K562 (cell line): Measurements from ENCODE around the gene KIR3DL2. TPM values are rescaled to one million over a fixed set of nuclear protein-coding genes. Genes with fewer than 3 reads are reported as not detected.

ENCODE experiments used
- ATAC-seq: fragments of 200-7000 bp; cut with Tn5 transposase; 3 replicates; pipeline ENCODE4 v1.9.1; 2020; ENCODE audit warnings: moderate library complexity
- BruUV-seq: library from RNA; stranded (reverse); fragments of 400-500 nt; replicated peaks from 2 replicates; lab custom pipeline; 2021; lab: Mats Ljungman, UMichigan
- CTCF ChIA-PET: fragments of 300-600 bp; formaldehyde crosslinking; extraction: SDS; loops from one replicate; lab custom pipeline; 2021; ENCODE audit warnings: low intra/inter-chr PET ratio; lab: Yijun Ruan, JAX
- POLR2A ChIA-PET: fragments of 300-600, 350-650 bp; sonication (Branson Sonifier 250); formaldehyde crosslinking; extraction: SDS; loops from one replicate; lab custom pipeline; 2021; ENCODE audit warnings: antibody characterized with exemption, inconsistent platforms; lab: Yijun Ruan, JAX
- DNase-seq, 4 experiments: peaks; one replicate each; pipeline versions ENCODE4 v3.0.0 to v3.0.0-alpha.2; 2011 to 2018; ENCODE audit warnings: low spot score in 3 of 4, mixed read lengths in 3 of 4; ENCODE audit errors: extremely low read depth in 1 of 4
- FAIRE-seq: peaks from 2 replicates; lab custom pipeline; 2011; peaks lifted over from hg19 to GRCh38; lab: Jason Lieb, UNC
- H2AFZ ChIP-seq: 2 replicates; pipeline ENCODE4 v1.6.0; 2011; ENCODE audit warnings: low read depth, low read length, control low read depth, inconsistent platforms
- H3K27ac ChIP-seq: fragments of 200-600 bp; 3 replicates; pipeline ENCODE4 v1.8.0; 2011; ENCODE audit warnings: low read depth, mild to moderate bottlenecking, control low read depth, inconsistent platforms, low read length, moderate library complexity, mixed read lengths; ENCODE audit errors: extremely low read depth
- H3K27me3 ChIP-seq, 2 experiments: fragments of 300-600 bp in 1 of 2; 2 replicates in 1 of 2; 3 replicates in 1 of 2; pipeline versions ENCODE4 v1.6.0 to v1.8.0; 2011; ENCODE audit warnings: inconsistent platforms in 2 of 2, low read length in 2 of 2, mild to moderate bottlenecking in 1 of 2, mixed read lengths in 1 of 2, moderate library complexity in 1 of 2; ENCODE audit not compliant: control insufficient read depth in 2 of 2, insufficient read depth in 2 of 2
- H3K36me3 ChIP-seq: fragments of 300-600 bp; 3 replicates; pipeline ENCODE4 v1.8.0; 2011; ENCODE audit warnings: mild to moderate bottlenecking, low read length, inconsistent platforms; ENCODE audit not compliant: control insufficient read depth, insufficient read depth
- H3K4me1 ChIP-seq, 2 experiments: fragments of 200-600 bp in 1 of 2; replicated peaks in 1 of 2; 2 replicates in 1 of 2; 3 replicates in 1 of 2; pipeline versions ENCODE4 v1.5.1 to v1.8.0; 2011; ENCODE audit warnings: inconsistent platforms in 2 of 2, low read length in 2 of 2, mild to moderate bottlenecking in 1 of 2, mixed read lengths in 1 of 2, moderate library complexity in 1 of 2; ENCODE audit not compliant: control insufficient read depth in 2 of 2, insufficient read depth in 2 of 2
- H3K4me2 ChIP-seq: 2 replicates; pipeline ENCODE4 v1.6.1; 2011; ENCODE audit warnings: low read length, control low read depth, inconsistent platforms, mixed read lengths; ENCODE audit not compliant: insufficient read depth
- H3K4me3 ChIP-seq: fragments of 200-600 bp; sonication (generic), shearing (Covaris generic); 2 replicates; pipeline ENCODE4 v1.5.1; 2016; ENCODE audit warnings: control low read depth, inconsistent platforms
- H3K79me2 ChIP-seq: fragments of 200-600 bp; 3 replicates; pipeline ENCODE4 v1.8.0; 2011; ENCODE audit warnings: low read length, inconsistent platforms; ENCODE audit not compliant: control insufficient read depth, insufficient read depth
- H3K9ac ChIP-seq, 2 experiments: 2 replicates each; pipeline versions ENCODE4 v1.6.0 to v1.6.1; 2011; ENCODE audit warnings: low read depth in 2 of 2, low read length in 2 of 2, control low read depth in 1 of 2, inconsistent platforms in 1 of 2, mild to moderate bottlenecking in 1 of 2, mixed read lengths in 1 of 2; ENCODE audit not compliant: insufficient read depth in 1 of 2
- H3K9me1 ChIP-seq: one replicate; pipeline ENCODE4 v1.6.0; 2011; ENCODE audit warnings: inconsistent platforms, mild to moderate bottlenecking, low read length, moderate library complexity; ENCODE audit not compliant: control insufficient read depth, insufficient read depth
- H3K9me3 ChIP-seq: replicated peaks from 2 replicates; pipeline ENCODE4 v1.5.1; 2011; ENCODE audit warnings: low read depth, low read length, inconsistent platforms; ENCODE audit not compliant: control insufficient read depth, insufficient read depth
- H4K20me1 ChIP-seq: replicated peaks from 2 replicates; pipeline ENCODE4 v1.6.1; 2011; ENCODE audit warnings: low read length, inconsistent platforms, mixed read lengths; ENCODE audit not compliant: control insufficient read depth, insufficient read depth
- ARID3A ChIP-seq: IDR thresholded peaks from 2 replicates; pipeline ENCODE4 v1.6.1; 2012; ENCODE audit warnings: low read depth, low read length, improper control_type of control experiment, borderline replicate concordance
- SIRT6 ChIP-seq: IDR thresholded peaks from one replicate; pipeline ENCODE4 v1.6.1; 2012; ENCODE audit warnings: low read depth, mild to moderate bottlenecking, control low read depth, inconsistent platforms, low read length, moderate library complexity
- SMAD1 ChIP-seq: fragments of 150-350 bp; IDR thresholded peaks from 2 replicates; pipeline ENCODE4 v1.6.1; 2014; ENCODE audit warnings: low read length, low read depth; ENCODE audit not compliant: partially characterized antibody
- STAT6 ChIP-seq: sonication (generic); formaldehyde crosslinking; IDR thresholded peaks from 2 replicates; pipeline ENCODE4 v1.8.1; 2023; ENCODE audit warnings: mild to moderate bottlenecking, missing genetic modification reagents
- WGBS: fragments of 100-300 bp; shearing (Covaris generic); methylation state at CpG from one replicate; pipeline ENCODE4 v1.1.6; 2016; ENCODE audit warnings: low coverage, mixed read lengths; ENCODE audit not compliant: insufficient coverage; ENCODE audit errors: missing lambda C conversion rate; 5-methylcytosine and 5-hydroxymethylcytosine counted together
- in situ Hi-C: fragments of 300-500 bp; cut with MboI; formaldehyde crosslinking; loops from 4 replicates; pipeline ENCODE4 v1.15.0; 2018; ENCODE audit warnings: inconsistent platforms, mixed read lengths
- intact Hi-C: fragments of 100-400 bp; cut with micrococcal nuclease; formaldehyde crosslinking; loops from 2 replicates; pipeline ENCODE4 v1.14.2; 2022
- polyA plus RNA-seq, 8 experiments: library from polyadenylated mRNA; depleted of rRNA in 4 of 8; stranded (reverse) in 5 of 8; unstranded in 3 of 8; fragments of >200 nt; fragmentation: Nextera tagmentation in 2 of 8; fragmentation: Illumina TruSeq in 1 of 8; extraction: Ambion mirVana in 2 of 8; extraction: Trizol in 1 of 8; gene quantifications; 2 replicates each; pipeline versions ENCODE4 v1.2.1 to v1.2.3, GENCODE V29; 2011 to 2014; ENCODE audit warnings: inconsistent platforms in 1 of 8, missing spikeins in 1 of 8
- total RNA-seq, 7 experiments: library from RNA; depleted of rRNA in 6 of 7; stranded (reverse); fragments of >200 nt in 6 of 7; fragmentation: Illumina TruSeq in 2 of 7; extraction: Trizol in 2 of 7; gene quantifications; 2 replicates each; pipeline versions ENCODE4 v1.2.1 to v1.2.3, GENCODE V29; 2011 to 2021; ENCODE audit warnings: low replicate concordance in 1 of 7

Gene KIR3DL2
- total and polyA plus RNA-seq, 9 of the 15 experiments (the other 6 are each of a cell fraction or from before 2014, with no cell fraction given) = not detected

- TF ChIP-seq STAT6 (CRISPR knock-in tag) (no peak), ARID3A (no peak), SIRT6 (no peak), SMAD1 (no peak)
- ChIA-PET POLR2A (no interaction called here), CTCF (no interaction called here)
- H3K9me3 ChIP-seq = no peaks in the 10 kb centered on the region
- H4K20me1 ChIP-seq = no peaks in the 10 kb centered on the region
- FAIRE-seq (no peak), ATAC-seq (no peak), DNase-seq (no peak)
- H3K4me2 ChIP-seq = no peak overlapping the region
- H3K36me3 ChIP-seq = no peaks in the 10 kb centered on the region
- no TSS peak for BruUV-seq
- in situ Hi-C loops = no loop called here
- H2AFZ ChIP-seq = 0 out of 2 replicates have a peak overlapping the region, but pooled peaks have one; percentile 8
- 47% methylated on average over 10 of the region's 10 CpGs for WGBS
- H3K79me2 ChIP-seq = no peaks in the 10 kb centered on the region
- peaks cover 0 to 4% of the 10 kb centered on the region in 2 experiments; a peak in 1 of 5 replicates for H3K27me3 ChIP-seq
- no peak overlapping the region for H3K9ac ChIP-seq
- H3K4me1 ChIP-seq = peaks cover 0 to 6% of the 10 kb centered on the region in 2 experiments; a peak in 3 of 5 replicates
- H3K4me3 ChIP-seq = no peak overlapping the region
- H3K9me1 ChIP-seq = no peaks in the 10 kb centered on the region
- no peak overlapping the region for H3K27ac ChIP-seq
- intact Hi-C loops = loop anchor here (10.0 kb wide), 2 partner anchors 157 to 213 kb away; no protein-coding TSS in a partner anchor
These were observed 38.0 kb downstream of the KIR3DL2 start for GRCh38 chr19:54888239-54888638.
